Measurements from ENCODE around the gene ATP8B1.
A peak's percentile ranks its signal among the peaks of the same experiment; 100 is the strongest.

The ATP8B1 gene

GRCh38 chr18:57816208-57816954 is 13.3 kb upstream of the ATP8B1 start:
- DNase-seq = no peak

GRCh38 chr18:57814555-57814954 is 11.4 kb upstream of the ATP8B1 start:
- DNase-seq = no peak

- no peak for DNase-seq
Observed at GRCh38 chr18:57813245-57813644, 10.1 kb upstream of the ATP8B1 start.

GRCh38 chr18:57812126-57812477 is 9.0 kb upstream of the ATP8B1 start:
- DNase-seq = no peak

GRCh38 chr18:57811477-57812125 is 8.5 kb upstream of the ATP8B1 start:
- no peak for DNase-seq

GRCh38 chr18:57809190-57809589 is 6.1 kb upstream of the ATP8B1 start:
- DNase-seq = no peak

GRCh38 chr18:57807336-57808117 is 4.4 kb upstream of the ATP8B1 start:
- no peak for DNase-seq

- DNase-seq = no peak
Observed at GRCh38 chr18:57806978-57807285, 3.8 kb upstream of the ATP8B1 start.

GRCh38 chr18:57806201-57806977 is 3.3 kb upstream of the ATP8B1 start:
- DNase-seq = no peak

GRCh38 chr18:57805117-57805516 is 2.0 kb upstream of the ATP8B1 start:
- DNase-seq = no peak

- DNase-seq = no peak
Observed at GRCh38 chr18:57804557-57804956, 1.4 kb upstream of the ATP8B1 start.

- no peak for DNase-seq
Observed at GRCh38 chr18:57802213-57803102, 657 bp downstream of the ATP8B1 start.

- no peak for DNase-seq
Observed at GRCh38 chr18:57801761-57802212, 1.3 kb downstream of the ATP8B1 start.

GRCh38 chr18:57801325-57801724 is 1.8 kb downstream of the ATP8B1 start:
- DNase-seq = no peak

- DNase-seq = no peak
Observed at GRCh38 chr18:57798713-57799373, 4.3 kb downstream of the ATP8B1 start.

- DNase-seq = peak; percentile 46 to 69
Observed at GRCh38 chr18:57797209-57797651, 5.9 kb downstream of the ATP8B1 start.

- no peak for DNase-seq
Observed at GRCh38 chr18:57794951-57795728, 8.0 kb downstream of the ATP8B1 start.

- DNase-seq = no peak
Observed at GRCh38 chr18:57793302-57793986, 9.7 kb downstream of the ATP8B1 start.

- no peak for DNase-seq
Observed at GRCh38 chr18:57792631-57793301, 10.3 kb downstream of the ATP8B1 start.

Data from NCI-H187 (cell line).